ENCODE results near the gene BMP7.

Gene BMP7

GRCh38 chr20:57122536-57123489, 143.6 kb downstream of the BMP7 start:
- H3K9me2 ChIP-seq (replicated peaks; ENCODE audit: low read depth, low read length) = no peaks in the 10 kb centered on the region
- TF ChIP-seq, protein P1, sequence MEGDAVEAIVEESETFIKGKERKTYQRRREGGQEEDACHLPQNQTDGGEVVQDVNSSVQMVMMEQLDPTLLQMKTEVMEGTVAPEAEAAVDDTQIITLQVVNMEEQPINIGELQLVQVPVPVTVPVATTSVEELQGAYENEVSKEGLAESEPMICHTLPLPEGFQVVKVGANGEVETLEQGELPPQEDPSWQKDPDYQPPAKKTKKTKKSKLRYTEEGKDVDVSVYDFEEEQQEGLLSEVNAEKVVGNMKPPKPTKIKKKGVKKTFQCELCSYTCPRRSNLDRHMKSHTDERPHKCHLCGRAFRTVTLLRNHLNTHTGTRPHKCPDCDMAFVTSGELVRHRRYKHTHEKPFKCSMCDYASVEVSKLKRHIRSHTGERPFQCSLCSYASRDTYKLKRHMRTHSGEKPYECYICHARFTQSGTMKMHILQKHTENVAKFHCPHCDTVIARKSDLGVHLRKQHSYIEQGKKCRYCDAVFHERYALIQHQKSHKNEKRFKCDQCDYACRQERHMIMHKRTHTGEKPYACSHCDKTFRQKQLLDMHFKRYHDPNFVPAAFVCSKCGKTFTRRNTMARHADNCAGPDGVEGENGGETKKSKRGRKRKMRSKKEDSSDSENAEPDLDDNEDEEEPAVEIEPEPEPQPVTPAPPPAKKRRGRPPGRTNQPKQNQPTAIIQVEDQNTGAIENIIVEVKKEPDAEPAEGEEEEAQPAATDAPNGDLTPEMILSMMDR (conservative IDR thresholded peaks at IDR 0.05; ENCODE audit: low read length) = no peak

GRCh38 chr20:57118964-57119363, 147.5 kb downstream of the BMP7 start:
- TF ChIP-seq, protein P1 (conservative IDR thresholded peaks at IDR 0.05; ENCODE audit: low read length) = no peak
- no peak for TF ChIP-seq EZH2phosphoT487 (IDR thresholded peaks at IDR 0.05; ENCODE audit: borderline replicate concordance)
- Histone ChIP-seq H3K36me3 (ENCODE audit: insufficient read depth, low read length) (no peaks in the 10 kb centered on the region), H3K4me1 (ENCODE audit: insufficient read depth, low read length, poor library complexity, severe bottlenecking) (no peaks in the 10 kb centered on the region), H3K4me3 (ENCODE audit: low read length, poor library complexity, severe bottlenecking) (no peak overlapping the region), H3F3A (ENCODE audit: low read depth) (no peaks in the 10 kb centered on the region), H3K9ac (ENCODE audit: low read depth, low read length, poor library complexity, severe bottlenecking) (no peak overlapping the region), H3K9me3 (ENCODE audit: insufficient read depth, low read depth, low read length) (no peaks in the 10 kb centered on the region), H3K27me3 (ENCODE audit: insufficient read depth, low read length, poor library complexity, severe bottlenecking) (no peaks in the 10 kb centered on the region), H3K79me2 (ENCODE audit: insufficient read depth, low read length) (no peaks in the 10 kb centered on the region), H2AFZ (ENCODE audit: low read length) (no peak overlapping the region), H3K9me2 (replicated peaks; ENCODE audit: low read depth, low read length) (no peaks in the 10 kb centered on the region), H4K20me1 (ENCODE audit: insufficient read depth, low read length, poor library complexity, severe bottlenecking) (no peaks in the 10 kb centered on the region), H3K4me2 (ENCODE audit: low read depth, low read length, poor library complexity, severe bottlenecking) (no peak overlapping the region)

More at GRCh38 chr20:57122536-57123489, 143.6 kb downstream of the BMP7 start:
- Histone ChIP-seq H3K27me3 (ENCODE audit: insufficient read depth, low read length, poor library complexity, severe bottlenecking) (no peaks in the 10 kb centered on the region), H3K4me1 (ENCODE audit: insufficient read depth, low read length, poor library complexity, severe bottlenecking) (no peaks in the 10 kb centered on the region), H3K4me2 (ENCODE audit: low read depth, low read length, poor library complexity, severe bottlenecking) (no peak overlapping the region), H3F3A (ENCODE audit: low read depth) (no peaks in the 10 kb centered on the region), H3K4me3 (ENCODE audit: low read length, poor library complexity, severe bottlenecking) (no peak overlapping the region), H3K79me2 (ENCODE audit: insufficient read depth, low read length) (no peaks in the 10 kb centered on the region), H2AFZ (ENCODE audit: low read length) (no peak overlapping the region), H3K9me3 (ENCODE audit: insufficient read depth, low read depth, low read length) (no peaks in the 10 kb centered on the region), H3K36me3 (ENCODE audit: insufficient read depth, low read length) (no peaks in the 10 kb centered on the region), H4K20me1 (ENCODE audit: insufficient read depth, low read length, poor library complexity, severe bottlenecking) (no peaks in the 10 kb centered on the region), H3K9ac (ENCODE audit: low read depth, low read length, poor library complexity, severe bottlenecking) (no peak overlapping the region)
